GM23248 (cell line): ENCODE data around the gene CRB1.

Experiments
- EZH2 ChIP-seq: fragments of 200-600 bp; sonication (generic); IDR thresholded peaks from 2 replicates; pipeline ENCODE4 v1.6.1; 2018; ENCODE audit warnings: antibody characterized with exemption, mild to moderate bottlenecking; ENCODE audit not compliant: insufficient read depth, poor library complexity, severe bottlenecking
- EZH2phosphoT487 ChIP-seq: fragments of 200-600 bp; sonication (generic); IDR thresholded peaks from 2 replicates; pipeline ENCODE4 v1.6.1; 2018; ENCODE audit warnings: antibody characterized with exemption, moderate library complexity, mild to moderate bottlenecking, low read depth; ENCODE audit not compliant: insufficient read depth

DNA sequence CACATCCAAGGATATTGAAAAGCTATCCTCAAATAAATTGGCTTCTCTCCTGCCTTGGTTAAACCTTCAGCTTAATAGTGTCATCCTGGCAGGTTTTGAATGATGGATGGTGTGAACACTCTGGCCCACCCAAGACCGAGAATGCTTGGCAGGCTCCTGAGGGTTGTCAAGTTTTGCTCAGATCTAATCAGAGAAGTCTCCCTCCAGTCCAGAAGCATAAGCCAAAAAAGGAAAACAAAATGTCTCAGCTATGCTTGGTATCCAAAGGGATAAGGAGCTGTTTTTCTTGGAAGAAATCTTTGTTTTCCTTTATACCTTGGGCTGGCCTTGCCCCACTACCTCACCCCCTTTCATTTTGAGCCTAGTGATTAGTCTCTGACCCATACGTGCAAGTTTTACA, 172.7 kb downstream of the CRB1 start:
- TF ChIP-seq EZH2 (no peak), EZH2phosphoT487 (no peak)
